ENCODE results near the gene CXCR4. TPM values are rescaled to one million over a fixed set of nuclear protein-coding genes. Genes with fewer than 3 reads are reported as not detected.

The CXCR4 gene
- total and polyA plus RNA-seq, 2 experiments from 2014 or later: 2.1 TPM

- TF ChIP-seq ZNF462 (CRISPR knock-in tag; IDR thresholded peaks at IDR 0.05) (no peak), JUNB (IDR thresholded peaks at IDR 0.05; ENCODE audit: unreplicated experiment) (no peak), EZH2phosphoT487 (IDR thresholded peaks at IDR 0.05; ENCODE audit: unreplicated experiment) (no peak), ETS1 (IDR thresholded peaks at IDR 0.05) (no peak), EZH2 (IDR thresholded peaks at IDR 0.05; ENCODE audit: low read depth, unreplicated experiment) (no peak), ZNF114 (CRISPR knock-in tag; IDR thresholded peaks at IDR 0.05) (no peak), ZNF331 (CRISPR knock-in tag; IDR thresholded peaks at IDR 0.05; ENCODE audit: low read depth) (no peak)
Observed at GRCh38 chr2:136070913-136071312, 47.0 kb downstream of the CXCR4 start (continued).

GRCh38 chr2:136069773-136070172 is 48.2 kb downstream of the CXCR4 start:
- no peaks in the 10 kb centered on the region for H3F3A ChIP-seq (replicated peaks; ENCODE audit: low read depth)
- H3K27me3 Mint-ChIP-seq (ENCODE audit: insufficient read depth, low read depth, poor library complexity): peaks cover 4% of the 10 kb centered on the region
- H3K9me3 Mint-ChIP-seq: peaks cover 25% of the 10 kb centered on the region
- no peak overlapping the region for H3K4me3 ChIP-seq
- no peaks in the 10 kb centered on the region for H3K4me1 ChIP-seq (ENCODE audit: insufficient read depth)
- H3K4me3 Mint-ChIP-seq: no peak overlapping the region
- no peak overlapping the region for H2AFZ ChIP-seq
- no peaks in the 10 kb centered on the region for H3K27me3 ChIP-seq (ENCODE audit: insufficient read depth)
- no peak overlapping the region for H3K27ac ChIP-seq (ENCODE audit: low read depth)
- no peaks in the 10 kb centered on the region for H4K20me1 ChIP-seq (replicated peaks; ENCODE audit: insufficient read depth)
- H3K27ac Mint-ChIP-seq: no peak overlapping the region
- H3K36me3 ChIP-seq (ENCODE audit: insufficient read depth): no peaks in the 10 kb centered on the region
- no peak for DNase-seq (ENCODE audit: low spot score)
- peaks cover 9% of the 10 kb centered on the region; the same call in 2 of the 3 replicates for H3K36me3 Mint-ChIP-seq (ENCODE audit: low read depth)
- peaks cover 12% of the 10 kb centered on the region; the same call in 2 of the 3 replicates for H3K4me1 Mint-ChIP-seq
- H3K4me2 ChIP-seq: no peak overlapping the region
- H3K79me2 ChIP-seq (replicated peaks; ENCODE audit: insufficient read depth): no peaks in the 10 kb centered on the region
- no peaks in the 10 kb centered on the region for H3K9me2 ChIP-seq (ENCODE audit: insufficient read depth)
- no peak for ATAC-seq
- TF ChIP-seq ZNF331 (CRISPR knock-in tag; IDR thresholded peaks at IDR 0.05; ENCODE audit: low read depth): no peak
- no peak for TF ChIP-seq REST (IDR thresholded peaks at IDR 0.05; ENCODE audit: unreplicated experiment)
